Mesothelial cell of epicardium (in vitro differentiated cells): ENCODE results near the gene ABCC4. TPM values are rescaled to one million over a fixed set of nuclear protein-coding genes. Genes with fewer than 3 reads are reported as not detected.
A peak's percentile ranks its signal among the peaks of the same experiment; 100 is the strongest.

ENCODE experiments used
- DNase-seq, 2 experiments: peaks; one replicate each; pipeline ENCODE4 v3.0.0; 2021; ENCODE audit warnings: low spot score in 2 of 2; ENCODE audit not compliant: unreplicated experiment in 2 of 2
- H3K27ac Mint-ChIP-seq: 2 replicates; pipeline ENCODE4 v1.8.0; 2021; ENCODE audit warnings: mixed read lengths
- H3K27me3 Mint-ChIP-seq: 2 replicates; pipeline ENCODE4 v1.8.0; 2021; ENCODE audit warnings: low read depth, mixed read lengths
- H3K36me3 Mint-ChIP-seq: 2 replicates; pipeline ENCODE4 v1.8.0; 2021; ENCODE audit warnings: mixed read lengths
- H3K4me1 Mint-ChIP-seq: 2 replicates; pipeline ENCODE4 v1.8.0; 2021; ENCODE audit warnings: mixed read lengths
- H3K4me3 Mint-ChIP-seq: 2 replicates; pipeline ENCODE4 v1.8.0; 2021; ENCODE audit warnings: mild to moderate bottlenecking, moderate library complexity, mixed read lengths
- H3K9me3 Mint-ChIP-seq: 2 replicates; pipeline ENCODE4 v1.8.0; 2021; ENCODE audit warnings: mixed read lengths
- CTCF ChIP-seq: fragments of 200-600 bp; sonication (generic); IDR thresholded peaks from one replicate; pipeline ENCODE4 v1.5.0; 2021; ENCODE audit warnings: antibody characterized with exemption; ENCODE audit not compliant: unreplicated experiment
- total RNA-seq: library from RNA; stranded (reverse); gene quantifications from 3 replicates; pipeline ENCODE4 v1.2.1, GENCODE V29; 2021

Gene ABCC4
- total RNA-seq, 1 donor from 2014 or later, result 7.7 TPM

GRCh38 chr13:95153647-95154412 lies 147.4 kb downstream of the ABCC4 start:
- Mint-ChIP-seq H3K9me3 (no peaks in the 10 kb centered on the region), H3K4me1 (peaks cover 7% of the 10 kb centered on the region), H3K4me3 (no peak overlapping the region), H3K27me3 (peaks cover 6% of the 10 kb centered on the region), H3K36me3 (no peaks in the 10 kb centered on the region), H3K27ac (peak overlapping the region; percentile 14)
- TF ChIP-seq CTCF, result no peak
- DNase-seq, result no peak

DNA sequence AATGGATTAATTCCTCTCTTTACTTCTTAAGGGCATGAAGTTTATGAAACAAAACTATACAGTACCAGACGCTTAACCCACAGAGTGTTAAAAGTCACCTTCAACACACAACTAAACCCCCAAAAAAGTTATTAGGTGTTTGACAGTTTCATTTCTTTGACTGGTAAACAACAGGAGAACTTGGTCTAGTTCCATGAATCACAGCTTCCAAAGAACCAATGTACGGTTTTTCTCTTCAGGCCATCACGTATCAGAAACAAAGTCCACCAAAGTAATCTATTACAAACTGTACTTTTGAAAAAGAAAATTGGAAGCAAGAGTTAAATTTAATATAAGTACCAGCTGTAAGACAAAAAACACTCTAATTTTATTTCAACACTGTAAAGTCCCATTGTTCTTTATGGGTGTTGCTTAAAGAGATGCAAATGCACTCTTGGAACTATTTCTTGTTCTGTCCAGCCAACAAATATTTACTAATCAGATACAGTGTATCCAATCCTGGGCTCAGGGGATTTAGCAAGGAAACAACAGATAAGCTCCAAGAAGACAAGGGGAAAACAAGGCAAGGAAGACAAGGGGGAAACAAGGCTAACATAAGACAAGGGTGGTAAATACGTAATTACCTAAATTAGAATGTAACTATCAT lies 149.2 kb downstream of the ABCC4 start:
- H3K27ac Mint-ChIP-seq, result no peak overlapping the region
- no peaks in the 10 kb centered on the region for H3K9me3 Mint-ChIP-seq
- H3K27me3 Mint-ChIP-seq, result peaks cover 6% of the 10 kb centered on the region
- DNase-seq, result no peak
- H3K36me3 Mint-ChIP-seq, result no peaks in the 10 kb centered on the region
- H3K4me3 Mint-ChIP-seq, result no peak overlapping the region
- H3K4me1 Mint-ChIP-seq, result peaks cover 7% of the 10 kb centered on the region
- TF ChIP-seq CTCF, result no peak

DNA sequence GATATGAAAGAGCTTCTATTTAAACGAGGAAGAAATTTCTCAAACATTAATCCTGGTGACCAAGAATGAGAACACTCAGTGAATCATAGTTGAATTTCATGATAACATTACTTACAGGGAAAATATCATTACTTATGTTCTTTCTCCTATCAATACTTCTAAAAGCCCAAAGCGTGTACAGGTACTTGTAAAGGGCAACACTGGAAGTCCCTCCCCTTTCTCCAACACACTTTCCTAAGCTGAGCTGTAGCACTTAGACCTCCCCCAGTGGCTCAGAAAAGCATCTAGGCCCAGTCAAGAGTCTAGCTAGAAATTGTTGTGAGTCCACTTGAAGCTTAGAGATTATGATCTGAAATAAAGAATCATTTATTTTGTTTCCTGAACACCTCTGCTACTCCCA lies 150.7 kb downstream of the ABCC4 start:
- Mint-ChIP-seq H3K4me1 (peaks cover 7% of the 10 kb centered on the region), H3K4me3 (no peak overlapping the region), H3K9me3 (no peaks in the 10 kb centered on the region), H3K27me3 (peaks cover 5% of the 10 kb centered on the region), H3K27ac (no peak overlapping the region), H3K36me3 (no peaks in the 10 kb centered on the region)
- TF ChIP-seq CTCF, result no peak
- no peak for DNase-seq

DNA sequence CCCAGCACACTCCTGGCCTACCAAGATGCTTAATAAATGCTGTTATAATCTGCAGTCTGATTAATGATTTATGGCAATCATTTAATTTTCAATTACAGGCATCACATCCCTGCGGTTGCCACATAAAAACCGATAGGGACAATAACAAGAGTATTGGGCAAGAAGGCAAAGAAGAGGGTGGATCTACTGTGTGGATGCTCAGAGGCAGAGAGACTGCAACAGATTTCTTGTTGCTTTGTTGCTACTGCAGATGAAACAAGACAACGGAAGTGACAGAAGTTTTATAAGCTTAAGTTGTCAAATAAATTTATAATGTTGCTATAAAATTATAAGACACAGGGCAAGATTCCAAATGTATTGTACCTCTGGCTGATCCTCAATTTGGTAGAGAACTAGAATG lies 154.8 kb downstream of the ABCC4 start:
- no peak for DNase-seq
- Mint-ChIP-seq H3K27ac (no peak overlapping the region), H3K27me3 (peaks cover 1% of the 10 kb centered on the region), H3K4me1 (no peaks in the 10 kb centered on the region), H3K4me3 (no peak overlapping the region), H3K36me3 (peaks cover 5% of the 10 kb centered on the region), H3K9me3 (peaks cover 10% of the 10 kb centered on the region)
- TF ChIP-seq CTCF, result no peak

GRCh38 chr13:95145587-95145986 lies 155.7 kb downstream of the ABCC4 start:
- peaks cover 10% of the 10 kb centered on the region for H3K9me3 Mint-ChIP-seq
- no peaks in the 10 kb centered on the region for H3K4me1 Mint-ChIP-seq
- H3K27ac Mint-ChIP-seq, result no peak overlapping the region
- DNase-seq, result no peak
- no peak overlapping the region for H3K4me3 Mint-ChIP-seq
- no peak for TF ChIP-seq CTCF
- peaks cover 1% of the 10 kb centered on the region for H3K27me3 Mint-ChIP-seq
- peaks cover 5% of the 10 kb centered on the region for H3K36me3 Mint-ChIP-seq
